MCF 10A (cell line): ENCODE results near the gene LTBP3. TPM values are rescaled to one million over a fixed set of nuclear protein-coding genes. Genes with fewer than 3 reads are reported as not detected.
A peak's percentile ranks its signal among the peaks of the same experiment; 100 is the strongest.

Source experiments
- BruUV-seq: library from RNA; stranded (reverse); fragments of 400-500 nt; replicated peaks from 2 replicates; lab custom pipeline; 2021; lab: Mats Ljungman, UMichigan
- CTCF ChIA-PET: fragments of 300-600 bp; sonication (Branson Sonifier 250); formaldehyde crosslinking; extraction: SDS; loops from one replicate; lab custom pipeline; 2021; ENCODE audit warnings: antibody characterized with exemption, inconsistent platforms; lab: Yijun Ruan, JAX
- POLR2A ChIA-PET: fragments of 300-600, 350-650 bp; sonication (Branson Sonifier 250); formaldehyde crosslinking; extraction: SDS; loops from one replicate; lab custom pipeline; 2020; ENCODE audit warnings: antibody characterized with exemption, inconsistent platforms; lab: Yijun Ruan, JAX
- DNase-seq: peaks from one replicate; pipeline ENCODE4 v3.0.0-alpha.2; 2018; ENCODE audit not compliant: unreplicated experiment
- H3K27ac Mint-ChIP-seq: one replicate; pipeline ENCODE4 v1.8.0; 2022; ENCODE audit warnings: mild to moderate bottlenecking, low read depth, mixed read lengths; ENCODE audit not compliant: unreplicated experiment
- H3K27me3 Mint-ChIP-seq: one replicate; pipeline ENCODE4 v1.8.0; 2022; ENCODE audit warnings: mixed read lengths; ENCODE audit not compliant: insufficient read depth, unreplicated experiment
- H3K36me3 Mint-ChIP-seq: one replicate; pipeline ENCODE4 v1.8.0; 2022; ENCODE audit warnings: mild to moderate bottlenecking, moderate library complexity, mixed read lengths; ENCODE audit not compliant: insufficient read depth, unreplicated experiment
- H3K4me1 Mint-ChIP-seq: one replicate; pipeline ENCODE4 v1.8.0; 2022; ENCODE audit warnings: mixed read lengths; ENCODE audit not compliant: insufficient read depth, unreplicated experiment
- H3K4me3 Mint-ChIP-seq: one replicate; pipeline ENCODE4 v1.8.0; 2022; ENCODE audit warnings: mild to moderate bottlenecking, moderate library complexity, mixed read lengths; ENCODE audit not compliant: unreplicated experiment
- H3K9me3 Mint-ChIP-seq: one replicate; pipeline ENCODE4 v1.8.0; 2022; ENCODE audit warnings: mixed read lengths; ENCODE audit not compliant: unreplicated experiment
- intact Hi-C: fragments of 100-400 bp; cut with micrococcal nuclease; formaldehyde crosslinking; loops from 2 replicates; pipeline ENCODE4 v1.14.1; 2022
- total RNA-seq: library from RNA; stranded (reverse); gene quantifications from 2 replicates; pipeline ENCODE4 v1.2.3, GENCODE V29; 2022
- TF ChIP-seq, protein P1 (sequence below): fragments of 200-600 bp; IDR thresholded peaks from one replicate; pipeline ENCODE4 v1.8.0; 2022; ENCODE audit warnings: antibody characterized with exemption, mild to moderate bottlenecking; ENCODE audit not compliant: unreplicated experiment

The LTBP3 gene
- total RNA-seq, 1 experiment from 2014 or later, result 10.6 TPM

DNA sequence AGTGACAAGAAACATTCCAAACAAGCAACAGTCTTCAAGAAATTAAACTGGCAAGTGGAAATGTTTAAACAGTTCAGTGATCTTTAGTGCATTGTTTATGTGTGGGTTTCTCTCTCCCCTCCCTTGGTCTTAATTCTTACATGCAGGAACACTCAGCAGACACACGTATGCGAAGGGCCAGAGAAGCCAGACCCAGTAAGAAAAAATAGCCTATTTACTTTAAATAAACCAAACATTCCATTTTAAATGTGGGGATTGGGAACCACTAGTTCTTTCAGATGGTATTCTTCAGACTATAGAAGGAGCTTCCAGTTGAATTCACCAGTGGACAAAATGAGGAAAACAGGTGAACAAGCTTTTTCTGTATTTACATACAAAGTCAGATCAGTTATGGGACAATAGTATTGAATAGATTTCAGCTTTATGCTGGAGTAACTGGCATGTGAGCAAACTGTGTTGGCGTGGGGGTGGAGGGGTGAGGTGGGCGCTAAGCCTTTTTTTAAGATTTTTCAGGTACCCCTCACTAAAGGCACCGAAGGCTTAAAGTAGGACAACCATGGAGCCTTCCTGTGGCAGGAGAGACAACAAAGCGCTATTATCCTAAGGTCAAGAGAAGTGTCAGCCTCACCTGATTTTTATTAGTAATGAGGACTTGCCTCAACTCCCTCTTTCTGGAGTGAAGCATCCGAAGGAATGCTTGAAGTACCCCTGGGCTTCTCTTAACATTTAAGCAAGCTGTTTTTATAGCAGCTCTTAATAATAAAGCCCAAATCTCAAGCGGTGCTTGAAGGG, 53.3 kb downstream of the LTBP3 start:
- intact Hi-C loops, result no loop called here
- ChIA-PET CTCF (interaction anchor here (0.6 to 2.4 kb wide), 9 partner anchors 11 to 666 kb away, joined by 3 to 13 read pairs (median 4); partner anchors contain the start of gene SLC25A45), POLR2A (interaction anchor here (0.7 to 30.1 kb wide), 18 partner anchors 13 to 386 kb away, joined by 3 to 2994 read pairs (median 6); partner anchors contain the start of genes CCDC85B, FRMD8, MALAT1 and NEAT1)
- TF ChIP-seq, protein P1, sequence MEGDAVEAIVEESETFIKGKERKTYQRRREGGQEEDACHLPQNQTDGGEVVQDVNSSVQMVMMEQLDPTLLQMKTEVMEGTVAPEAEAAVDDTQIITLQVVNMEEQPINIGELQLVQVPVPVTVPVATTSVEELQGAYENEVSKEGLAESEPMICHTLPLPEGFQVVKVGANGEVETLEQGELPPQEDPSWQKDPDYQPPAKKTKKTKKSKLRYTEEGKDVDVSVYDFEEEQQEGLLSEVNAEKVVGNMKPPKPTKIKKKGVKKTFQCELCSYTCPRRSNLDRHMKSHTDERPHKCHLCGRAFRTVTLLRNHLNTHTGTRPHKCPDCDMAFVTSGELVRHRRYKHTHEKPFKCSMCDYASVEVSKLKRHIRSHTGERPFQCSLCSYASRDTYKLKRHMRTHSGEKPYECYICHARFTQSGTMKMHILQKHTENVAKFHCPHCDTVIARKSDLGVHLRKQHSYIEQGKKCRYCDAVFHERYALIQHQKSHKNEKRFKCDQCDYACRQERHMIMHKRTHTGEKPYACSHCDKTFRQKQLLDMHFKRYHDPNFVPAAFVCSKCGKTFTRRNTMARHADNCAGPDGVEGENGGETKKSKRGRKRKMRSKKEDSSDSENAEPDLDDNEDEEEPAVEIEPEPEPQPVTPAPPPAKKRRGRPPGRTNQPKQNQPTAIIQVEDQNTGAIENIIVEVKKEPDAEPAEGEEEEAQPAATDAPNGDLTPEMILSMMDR, result no peak
- peaks cover 2% of the 10 kb centered on the region for H3K36me3 Mint-ChIP-seq
- no peak for DNase-seq
- no peaks in the 10 kb centered on the region for H3K27me3 Mint-ChIP-seq
- H3K27ac Mint-ChIP-seq, result no peak overlapping the region
- no peak overlapping the region for H3K4me3 Mint-ChIP-seq
- H3K4me1 Mint-ChIP-seq, result peaks cover 16% of the 10 kb centered on the region
- TSS peak; percentile 0 for BruUV-seq
- no peaks in the 10 kb centered on the region for H3K9me3 Mint-ChIP-seq

DNA sequence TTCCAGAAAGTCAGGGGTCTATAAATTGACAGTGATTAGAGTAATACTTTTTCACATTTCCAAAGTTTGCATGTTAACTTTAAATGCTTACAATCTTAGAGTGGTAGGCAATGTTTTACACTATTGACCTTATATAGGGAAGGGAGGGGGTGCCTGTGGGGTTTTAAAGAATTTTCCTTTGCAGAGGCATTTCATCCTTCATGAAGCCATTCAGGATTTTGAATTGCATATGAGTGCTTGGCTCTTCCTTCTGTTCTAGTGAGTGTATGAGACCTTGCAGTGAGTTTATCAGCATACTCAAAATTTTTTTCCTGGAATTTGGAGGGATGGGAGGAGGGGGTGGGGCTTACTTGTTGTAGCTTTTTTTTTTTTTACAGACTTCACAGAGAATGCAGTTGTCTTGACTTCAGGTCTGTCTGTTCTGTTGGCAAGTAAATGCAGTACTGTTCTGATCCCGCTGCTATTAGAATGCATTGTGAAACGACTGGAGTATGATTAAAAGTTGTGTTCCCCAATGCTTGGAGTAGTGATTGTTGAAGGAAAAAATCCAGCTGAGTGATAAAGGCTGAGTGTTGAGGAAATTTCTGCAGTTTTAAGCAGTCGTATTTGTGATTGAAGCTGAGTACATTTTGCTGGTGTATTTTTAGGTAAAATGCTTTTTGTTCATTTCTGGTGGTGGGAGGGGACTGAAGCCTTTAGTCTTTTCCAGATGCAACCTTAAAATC, 54.0 kb downstream of the LTBP3 start:
- peak; percentile 51 for DNase-seq
- CTCF ChIA-PET, result interaction anchor here (0.5 to 2.4 kb wide), 8 partner anchors 11 to 667 kb away, joined by 3 to 13 read pairs (median 4); no protein-coding TSS in a partner anchor

DNA sequence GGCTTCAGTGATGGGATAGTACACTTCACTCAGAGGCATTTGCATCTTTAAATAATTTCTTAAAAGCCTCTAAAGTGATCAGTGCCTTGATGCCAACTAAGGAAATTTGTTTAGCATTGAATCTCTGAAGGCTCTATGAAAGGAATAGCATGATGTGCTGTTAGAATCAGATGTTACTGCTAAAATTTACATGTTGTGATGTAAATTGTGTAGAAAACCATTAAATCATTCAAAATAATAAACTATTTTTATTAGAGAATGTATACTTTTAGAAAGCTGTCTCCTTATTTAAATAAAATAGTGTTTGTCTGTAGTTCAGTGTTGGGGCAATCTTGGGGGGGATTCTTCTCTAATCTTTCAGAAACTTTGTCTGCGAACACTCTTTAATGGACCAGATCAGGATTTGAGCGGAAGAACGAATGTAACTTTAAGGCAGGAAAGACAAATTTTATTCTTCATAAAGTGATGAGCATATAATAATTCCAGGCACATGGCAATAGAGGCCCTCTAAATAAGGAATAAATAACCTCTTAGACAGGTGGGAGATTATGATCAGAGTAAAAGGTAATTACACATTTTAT, 54.7 kb downstream of the LTBP3 start:
- CTCF ChIA-PET, result interaction anchor here (0.5 to 1.0 kb wide), 2 partner anchors 10 to 39 kb away, joined by 3 read pairs; no protein-coding TSS in a partner anchor
- H3K27ac Mint-ChIP-seq, result no peak overlapping the region
- POLR2A ChIA-PET, result interaction anchor here (0.6 to 30.1 kb wide), 15 partner anchors 12 to 229 kb away, joined by 3 to 2994 read pairs (median 10); partner anchors contain the start of genes DPF2, FRMD8, MALAT1 and NEAT1
- no peaks in the 10 kb centered on the region for H3K9me3 Mint-ChIP-seq
- no peaks in the 10 kb centered on the region for H3K36me3 Mint-ChIP-seq
- H3K4me1 Mint-ChIP-seq, result peaks cover 16% of the 10 kb centered on the region
- no peak for DNase-seq
- no peaks in the 10 kb centered on the region for H3K27me3 Mint-ChIP-seq
- TF ChIP-seq, protein P1, result no peak
- H3K4me3 Mint-ChIP-seq, result no peak overlapping the region
- intact Hi-C loops, result no loop called here
- BruUV-seq, result no TSS peak

More for the DNA sequence above, 54.0 kb downstream of the LTBP3 start:
- POLR2A ChIA-PET, result interaction anchor here (0.7 to 30.1 kb wide), 16 partner anchors 12 to 387 kb away, joined by 3 to 2994 read pairs (median 22); partner anchors contain the start of genes CCDC85B, DPF2, FRMD8 and MALAT1
- Mint-ChIP-seq H3K27ac (no peak overlapping the region), H3K9me3 (no peaks in the 10 kb centered on the region), H3K4me3 (no peak overlapping the region), H3K27me3 (no peaks in the 10 kb centered on the region), H3K4me1 (peaks cover 16% of the 10 kb centered on the region), H3K36me3 (no peaks in the 10 kb centered on the region)
- no TSS peak for BruUV-seq
- TF ChIP-seq, protein P1, result no peak
- intact Hi-C loops, result no loop called here
